Ovary (tissue), 3 donors: ENCODE results near the gene TMEM192.
"Not testable (repeated sequence)": the region's sequence is repeated elsewhere in the genome, so short reads cannot be mapped to it uniquely, and the experiment has no call there.

ENCODE experiments used
- CTCF ChIP-seq, 3 donors: fragments of 450-650 bp in 2 of 3; fragments of 200-600 bp in 1 of 3; IDR thresholded peaks; one replicate each; pipeline versions ENCODE4 v1.5.1 to v1.8.0; 2016 to 2022; ENCODE audit warnings: antibody characterized with exemption in 3 of 3, mild to moderate bottlenecking in 1 of 3
- POLR2A ChIP-seq: fragments of 450-650 bp; IDR thresholded peaks from one replicate; pipeline ENCODE4 v1.6.1; 2017; ENCODE audit warnings: antibody characterized with exemption, mild to moderate bottlenecking, moderate library complexity
- donor health status: DM: no; HTN: no; CAD: no.

- not testable (repeated sequence) for TF ChIP-seq CTCF (IDR thresholded peaks at IDR 0.05); POLR2A
These were observed 27.9 kb downstream of the TMEM192 start for GRCh38 chr4:165084787-165085186.
